ENCODE results near the gene MADCAM1.
A peak's percentile ranks its signal among the peaks of the same experiment; 100 is the strongest.

MADCAM1 gene

DNA sequence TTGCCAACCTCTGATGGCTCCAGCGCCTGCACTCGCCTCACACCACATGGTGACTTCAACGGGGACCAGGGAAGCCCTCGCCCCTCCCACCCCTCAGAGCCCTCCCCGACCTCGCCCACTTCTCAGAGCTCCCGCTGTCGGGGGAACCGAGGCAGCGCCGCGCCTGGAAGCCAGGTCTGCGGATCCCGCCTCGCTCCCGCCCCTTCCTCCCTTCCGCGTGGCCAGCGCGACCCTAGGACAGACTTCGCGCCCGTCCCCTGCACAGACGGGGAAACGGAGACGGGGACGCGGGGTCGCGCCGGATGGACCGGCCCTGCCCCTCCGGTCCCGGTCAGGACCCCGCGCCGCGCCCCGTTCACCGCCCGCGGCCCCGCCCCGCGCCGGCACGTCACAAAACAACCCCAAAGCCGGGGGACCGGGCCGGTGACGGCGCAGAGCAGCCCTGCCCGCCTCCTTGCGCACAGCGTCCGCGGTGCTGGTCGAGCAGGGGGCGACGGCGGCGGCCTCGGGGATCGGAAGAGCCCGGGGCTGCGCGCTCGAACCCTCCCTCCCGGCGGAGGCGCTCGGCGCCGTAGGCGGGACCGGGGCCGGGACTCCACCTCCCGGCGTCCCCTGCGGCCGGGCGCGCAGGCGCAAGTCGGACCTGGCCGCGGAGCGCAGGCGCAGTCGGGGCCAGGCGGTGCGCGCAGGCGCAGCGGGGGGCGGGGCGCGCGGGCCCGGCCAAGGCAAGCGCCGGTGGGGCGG is 34.9 kb downstream of the MADCAM1 start:
- TF ChIP-seq CTCF (IDR thresholded peaks at IDR 0.05; ENCODE audit: low read length) (no peak), EZH2 (IDR thresholded peaks at IDR 0.05; ENCODE audit: borderline replicate concordance, low read length) (no peak)
- no peaks in the 10 kb centered on the region for H3K27me3 ChIP-seq (ENCODE audit: insufficient read depth, low read length)
- H3K9me2 ChIP-seq (ENCODE audit: low read depth, low read length) = no peaks in the 10 kb centered on the region
- H4K20me1 ChIP-seq (ENCODE audit: insufficient read depth, low read length) = no peaks in the 10 kb centered on the region
- H3K4me3 ChIP-seq (ENCODE audit: low read depth, low read length, poor library complexity, severe bottlenecking) = peak overlapping the region; percentile 90
- peaks cover 2% of the 10 kb centered on the region; the same call in 1 of the 2 replicates for H3K36me3 ChIP-seq (ENCODE audit: insufficient read depth, low read length)
- no peak overlapping the region for H2AFZ ChIP-seq (ENCODE audit: low read length)
- H3K27ac ChIP-seq (ENCODE audit: low read depth, low read length, poor library complexity, severe bottlenecking) = no peak overlapping the region
- H3K4me1 ChIP-seq (ENCODE audit: insufficient read depth, low read length, severe bottlenecking) = peaks cover 25% of the 10 kb centered on the region
- H3K79me2 ChIP-seq (ENCODE audit: insufficient read depth, low read length) = no peaks in the 10 kb centered on the region
- peak overlapping the region; percentile 87 for H3K9ac ChIP-seq (ENCODE audit: low read length)
- no peaks in the 10 kb centered on the region for H3K9me3 ChIP-seq (ENCODE audit: low read length)
- H3K4me2 ChIP-seq (ENCODE audit: low read length) = peak overlapping the region; percentile 74
- no peaks in the 10 kb centered on the region for H3F3A ChIP-seq (ENCODE audit: insufficient read depth, low read length)

DNA sequence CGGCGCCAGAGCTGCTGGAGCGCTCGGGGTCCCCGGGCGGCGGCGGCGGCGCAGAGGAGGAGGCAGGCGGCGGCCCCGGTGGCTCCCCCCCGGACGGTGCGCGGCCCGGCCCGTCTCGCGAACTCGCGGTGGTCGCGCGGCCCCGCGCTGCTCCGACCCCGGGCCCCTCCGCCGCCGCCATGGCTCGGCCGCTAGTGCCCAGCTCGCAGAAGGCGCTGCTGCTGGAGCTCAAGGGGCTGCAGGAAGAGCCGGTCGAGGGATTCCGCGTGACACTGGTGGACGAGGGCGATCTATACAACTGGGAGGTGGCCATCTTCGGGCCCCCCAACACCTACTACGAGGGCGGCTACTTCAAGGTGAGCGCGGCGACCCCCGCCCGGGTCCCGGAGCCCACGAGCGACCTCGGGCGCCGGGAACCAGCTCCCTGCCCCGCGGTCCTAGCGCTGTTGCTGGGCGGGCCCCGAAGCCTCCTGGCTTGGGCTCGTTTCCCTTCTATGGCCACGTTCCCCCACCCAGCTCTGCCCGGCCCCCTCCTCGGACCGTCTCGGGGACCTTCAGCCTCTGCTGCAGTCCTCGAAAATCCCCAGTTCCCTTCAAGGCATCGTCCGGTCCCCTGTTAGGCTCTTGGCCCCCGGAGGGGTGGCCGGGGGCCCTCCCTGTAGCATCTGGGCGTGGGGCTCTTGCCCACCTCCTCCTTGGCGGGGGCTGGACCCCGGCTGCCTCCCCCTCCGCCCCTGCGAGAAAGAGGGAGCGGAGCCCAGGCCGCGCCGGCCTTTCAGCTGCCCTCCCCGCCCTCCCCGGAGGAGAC is 35.7 kb downstream of the MADCAM1 start, which contains the start of gene CDC34:
Gene CDC34 (plus strand): TSS at position 8 of the 808 bp plus-strand sequence. CDS start 172 bp downstream, at position 180.
- Histone ChIP-seq H3K27ac (ENCODE audit: low read depth, low read length, poor library complexity, severe bottlenecking) (no peak within 1 kb of the TSS), H2AFZ (ENCODE audit: low read length) (no peak within 1 kb of the TSS), H4K20me1 (ENCODE audit: insufficient read depth, low read length) (no peaks in the 10 kb centered on the region), H3K4me2 (ENCODE audit: low read length) (peak within 1 kb of the TSS; percentile 85), H3K27me3 (ENCODE audit: insufficient read depth, low read length) (no peaks in the 10 kb centered on the region), H3K9ac (ENCODE audit: low read length) (peak within 1 kb of the TSS; percentile 87), H3K36me3 (ENCODE audit: insufficient read depth, low read length) (peaks cover 9% of the 10 kb centered on the region), H3K4me3 (ENCODE audit: low read depth, low read length, poor library complexity, severe bottlenecking) (peak within 1 kb of the TSS; percentile 95), H3F3A (ENCODE audit: insufficient read depth, low read length) (no peaks in the 10 kb centered on the region), H3K4me1 (ENCODE audit: insufficient read depth, low read length, severe bottlenecking) (peaks cover 25% of the 10 kb centered on the region), H3K9me2 (ENCODE audit: low read depth, low read length) (no peaks in the 10 kb centered on the region), H3K79me2 (ENCODE audit: insufficient read depth, low read length) (no peaks in the 10 kb centered on the region), H3K9me3 (ENCODE audit: low read length) (no peaks in the 10 kb centered on the region)
- TF ChIP-seq EZH2 (IDR thresholded peaks at IDR 0.05; ENCODE audit: borderline replicate concordance, low read length) = no peak

DNA sequence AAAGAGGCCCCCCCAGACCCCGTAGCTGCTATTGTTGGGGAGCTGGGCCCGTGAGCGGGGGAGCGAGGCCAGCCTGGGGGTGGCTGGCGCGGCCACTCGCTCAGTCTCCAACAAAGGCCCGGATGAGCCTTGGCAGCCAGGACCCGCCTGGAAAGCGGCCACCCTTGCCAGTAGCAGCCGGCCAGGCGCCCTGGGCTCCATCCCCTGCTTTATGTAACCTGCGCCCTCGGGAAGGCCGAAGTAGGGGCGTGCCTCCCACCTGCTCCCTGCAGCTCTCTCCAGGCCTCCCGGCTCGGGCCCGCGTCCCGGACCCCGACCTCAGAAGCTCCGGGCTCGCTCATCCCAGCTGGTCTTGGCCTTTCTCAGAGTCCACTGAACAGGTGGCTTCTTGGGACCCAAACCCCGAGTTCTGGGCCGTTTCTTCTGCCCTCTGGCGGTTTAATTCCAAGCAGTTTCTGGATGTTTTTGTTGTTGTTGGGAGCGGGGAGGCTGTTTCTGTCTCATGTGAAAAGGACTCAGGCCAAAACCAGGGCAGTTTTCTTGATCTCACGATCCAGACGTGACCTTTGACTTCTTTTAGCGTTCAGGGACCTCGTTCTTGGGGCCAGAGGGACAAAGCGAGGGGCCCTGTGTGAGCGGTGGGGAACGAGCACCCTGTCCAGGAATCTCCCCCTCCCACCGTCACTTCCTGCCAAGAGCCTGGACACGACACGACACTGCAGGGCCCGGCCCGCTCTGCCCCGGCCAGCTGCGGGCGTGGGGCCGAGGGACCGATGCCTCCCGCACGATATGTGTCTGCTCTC is 36.5 kb downstream of the MADCAM1 start:
- no peaks in the 10 kb centered on the region for H3F3A ChIP-seq (ENCODE audit: insufficient read depth, low read length)
- peaks cover 25% of the 10 kb centered on the region for H3K4me1 ChIP-seq (ENCODE audit: insufficient read depth, low read length, severe bottlenecking)
- TF ChIP-seq CTCF (IDR thresholded peaks at IDR 0.05; ENCODE audit: low read length) = peak; percentile 51
- no peak for TF ChIP-seq EZH2 (IDR thresholded peaks at IDR 0.05; ENCODE audit: borderline replicate concordance, low read length)
- H3K9me3 ChIP-seq (ENCODE audit: low read length) = no peaks in the 10 kb centered on the region
- H3K27ac ChIP-seq (ENCODE audit: low read depth, low read length, poor library complexity, severe bottlenecking) = no peak overlapping the region
- H3K27me3 ChIP-seq (ENCODE audit: insufficient read depth, low read length) = no peaks in the 10 kb centered on the region
- H3K4me2 ChIP-seq (ENCODE audit: low read length) = peak overlapping the region; percentile 85
- H3K4me3 ChIP-seq (ENCODE audit: low read depth, low read length, poor library complexity, severe bottlenecking) = peak overlapping the region; percentile 95
- no peaks in the 10 kb centered on the region for H3K9me2 ChIP-seq (ENCODE audit: low read depth, low read length)
- H3K36me3 ChIP-seq (ENCODE audit: insufficient read depth, low read length) = peaks cover 11% of the 10 kb centered on the region
- peak overlapping the region; percentile 71 for H3K9ac ChIP-seq (ENCODE audit: low read length)
- no peak overlapping the region for H2AFZ ChIP-seq (ENCODE audit: low read length)
- no peaks in the 10 kb centered on the region for H3K79me2 ChIP-seq (ENCODE audit: insufficient read depth, low read length)
- no peaks in the 10 kb centered on the region for H4K20me1 ChIP-seq (ENCODE audit: insufficient read depth, low read length)
